Gastrocnemius medialis (tissue), 4 donors: ENCODE measurements around the gene RNF213. TPM values are rescaled to one million over a fixed set of nuclear protein-coding genes. Genes with fewer than 3 reads are reported as not detected.

Experiments used
- ATAC-seq, 2 donors: fragments of 150-250 bp; one replicate each; pipeline ENCODE4 v1.9.1; 2016
- DNase-seq, 2 donors: peaks; one replicate each; pipeline ENCODE4 v3.0.0-alpha.2; 2019
- H3K27ac ChIP-seq, 4 donors: fragments of 200-600 bp; sonication (generic); 1 replicate in 1 of 4; 2 replicates in 3 of 4; pipeline ENCODE4 v1.5.1; 2016 to 2018; ENCODE audit warnings: mild to moderate bottlenecking in 2 of 4, moderate library complexity in 1 of 4
- H3K27me3 ChIP-seq, 3 donors: fragments of 200-600 bp; sonication (generic) in 2 of 3; 1 replicate in 1 of 3; 2 replicates in 2 of 3; pipeline versions ENCODE4 v1.5.1 to v1.6.0; 2016 to 2019; ENCODE audit warnings: mild to moderate bottlenecking in 1 of 3, moderate library complexity in 1 of 3
- H3K36me3 ChIP-seq, 2 donors: fragments of 200-600 bp; sonication (generic) in 1 of 2; one replicate each; pipeline ENCODE4 v1.5.1; 2017 to 2018
- H3K4me1 ChIP-seq, 2 donors: fragments of 200-600 bp; sonication (generic) in 1 of 2; one replicate each; pipeline ENCODE4 v1.5.1; 2016 to 2017; ENCODE audit warnings: mild to moderate bottlenecking in 2 of 2
- H3K4me3 ChIP-seq, 4 donors: fragments of 200-600 bp; sonication (generic) in 3 of 4; 1 replicate in 1 of 4; 2 replicates in 3 of 4; pipeline ENCODE4 v1.5.1; 2016 to 2019; ENCODE audit warnings: mild to moderate bottlenecking in 2 of 4
- H3K9me3 ChIP-seq, 3 donors: fragments of 200-600 bp; sonication (generic) in 2 of 3; 1 replicate in 1 of 3; 2 replicates in 2 of 3; pipeline ENCODE4 v1.5.1; 2016 to 2019
- POLR2A ChIP-seq, 2 donors: fragments of 450-650 bp; IDR thresholded peaks; one replicate each; pipeline ENCODE4 v1.6.1; 2017; ENCODE audit warnings: antibody characterized with exemption in 2 of 2, mild to moderate bottlenecking in 2 of 2, moderate library complexity in 2 of 2
- in situ Hi-C, 4 donors: fragments of 200-750 bp; cut with MboI; loops; one replicate each; pipeline versions ENCODE4 v1.15.0 to v1.8.0; 2017; ENCODE audit warnings: low sequenced_read_pairs in 4 of 4
- intact Hi-C: fragments of 100-400 bp; cut with DNase I; formaldehyde crosslinking; loops from one replicate; pipeline ENCODE4 v1.15.1; 2023; ENCODE audit warnings: low total_unique reads
- total RNA-seq, 4 donors: library from RNA; depleted of rRNA; stranded (reverse); fragments of >200 nt; gene quantifications; one replicate each; pipeline versions ENCODE4 v1.1.0 to v1.2.3, GENCODE V29; 2016
- TF ChIP-seq, protein P1 (sequence below), 5 experiments: fragments of 450-650 bp in 3 of 5; fragments of 200-600 bp in 2 of 5; sonication (generic) in 2 of 5; IDR thresholded peaks in 4 of 5; conservative IDR thresholded peaks in 1 of 5; 1 replicate in 4 of 5; 2 replicates in 1 of 5; pipeline ENCODE4 v1.5.1; 2016 to 2019; ENCODE audit warnings: antibody characterized with exemption in 5 of 5, mild to moderate bottlenecking in 3 of 5, moderate library complexity in 3 of 5

The RNF213 gene
- total RNA-seq, 4 donors from 2014 or later = 24.1 to 51.8 (median 28.6) TPM

DNA sequence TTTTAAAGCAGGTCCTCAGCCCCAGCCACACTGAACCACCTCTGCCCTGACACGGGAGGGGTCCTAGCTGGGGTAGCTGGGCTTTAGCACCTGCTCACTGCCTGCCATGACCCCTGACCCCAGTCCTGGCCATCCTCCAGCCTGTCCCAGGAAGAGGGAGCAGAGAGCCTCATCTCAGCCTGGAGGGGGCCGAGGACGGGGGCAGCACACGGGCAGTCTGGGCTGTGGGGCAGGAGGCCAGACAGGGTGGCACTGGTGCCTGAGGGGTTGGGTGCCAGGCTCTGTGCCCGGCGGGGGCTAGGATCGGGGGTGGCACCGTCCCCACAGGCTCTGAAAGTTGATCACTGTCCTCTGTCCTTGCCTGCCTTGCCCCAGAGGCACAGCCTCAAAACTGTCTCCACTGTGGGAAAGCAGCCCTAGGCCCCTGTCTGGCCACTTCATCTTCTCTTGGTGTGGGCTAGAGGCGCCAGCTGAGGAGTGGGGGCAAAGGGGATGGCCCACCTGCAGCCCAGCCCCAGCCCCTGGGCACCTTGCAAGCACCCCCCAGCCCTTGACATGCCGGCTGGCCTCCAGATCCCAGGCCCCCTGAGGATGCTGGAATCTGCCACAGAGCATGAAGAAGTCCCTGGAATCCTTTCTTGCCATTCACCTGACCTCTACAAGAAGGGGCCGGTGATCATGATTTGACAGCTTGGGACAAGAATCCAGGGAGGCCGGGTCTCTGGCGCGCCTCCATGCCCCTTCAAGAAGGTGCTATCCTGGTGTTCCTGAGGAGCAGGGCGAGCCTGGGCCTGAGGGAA is 170.0 kb downstream of the RNF213 start:
- ATAC-seq = no peak
- Histone ChIP-seq H3K4me1 (peaks cover 0 to 3% of the 10 kb centered on the region in 2 donors), H3K4me3 (no peak overlapping the region), H3K9me3 (no peaks in the 10 kb centered on the region), H3K27me3 (no peaks in the 10 kb centered on the region), H3K36me3 (peaks cover 0 to 9% of the 10 kb centered on the region in 2 donors), H3K27ac (no peak overlapping the region)
- no peak for DNase-seq
- in situ Hi-C loops (no loop called here), intact Hi-C loops (no loop called here)
- TF ChIP-seq, protein P1, sequence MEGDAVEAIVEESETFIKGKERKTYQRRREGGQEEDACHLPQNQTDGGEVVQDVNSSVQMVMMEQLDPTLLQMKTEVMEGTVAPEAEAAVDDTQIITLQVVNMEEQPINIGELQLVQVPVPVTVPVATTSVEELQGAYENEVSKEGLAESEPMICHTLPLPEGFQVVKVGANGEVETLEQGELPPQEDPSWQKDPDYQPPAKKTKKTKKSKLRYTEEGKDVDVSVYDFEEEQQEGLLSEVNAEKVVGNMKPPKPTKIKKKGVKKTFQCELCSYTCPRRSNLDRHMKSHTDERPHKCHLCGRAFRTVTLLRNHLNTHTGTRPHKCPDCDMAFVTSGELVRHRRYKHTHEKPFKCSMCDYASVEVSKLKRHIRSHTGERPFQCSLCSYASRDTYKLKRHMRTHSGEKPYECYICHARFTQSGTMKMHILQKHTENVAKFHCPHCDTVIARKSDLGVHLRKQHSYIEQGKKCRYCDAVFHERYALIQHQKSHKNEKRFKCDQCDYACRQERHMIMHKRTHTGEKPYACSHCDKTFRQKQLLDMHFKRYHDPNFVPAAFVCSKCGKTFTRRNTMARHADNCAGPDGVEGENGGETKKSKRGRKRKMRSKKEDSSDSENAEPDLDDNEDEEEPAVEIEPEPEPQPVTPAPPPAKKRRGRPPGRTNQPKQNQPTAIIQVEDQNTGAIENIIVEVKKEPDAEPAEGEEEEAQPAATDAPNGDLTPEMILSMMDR (IDR thresholded peaks at IDR 0.05 in 4 of 5, conservative IDR thresholded peaks at IDR 0.05 in 1 of 5) = no peak
- TF ChIP-seq POLR2A (IDR thresholded peaks at IDR 0.05) = no peak

- intact Hi-C loops (no loop called here), in situ Hi-C loops (no loop called here)
- ATAC-seq = no peak
- peaks cover 0 to 9% of the 10 kb centered on the region in 2 donors for H3K36me3 ChIP-seq
- H3K4me3 ChIP-seq = no peak overlapping the region
- H3K4me1 ChIP-seq = peaks cover 0 to 3% of the 10 kb centered on the region in 2 donors
- H3K27ac ChIP-seq = no peak overlapping the region
- no peaks in the 10 kb centered on the region for H3K27me3 ChIP-seq
- no peak for DNase-seq
- no peaks in the 10 kb centered on the region for H3K9me3 ChIP-seq
- TF ChIP-seq, protein P1 (IDR thresholded peaks at IDR 0.05 in 4 of 5, conservative IDR thresholded peaks at IDR 0.05 in 1 of 5) = no peak
- TF ChIP-seq POLR2A (IDR thresholded peaks at IDR 0.05) = no peak
Measured at GRCh38 chr17:80431246-80432195, 170.9 kb downstream of the RNF213 start.

- ATAC-seq = no peak
- Histone ChIP-seq H3K9me3 (no peaks in the 10 kb centered on the region), H3K4me1 (no peaks in the 10 kb centered on the region), H3K4me3 (no peak overlapping the region), H3K36me3 (peaks cover 0 to 9% of the 10 kb centered on the region in 2 donors), H3K27me3 (no peaks in the 10 kb centered on the region), H3K27ac (no peak overlapping the region)
- intact Hi-C loops (no loop called here), in situ Hi-C loops (no loop called here)
- DNase-seq = no peak
- no peak for TF ChIP-seq POLR2A (IDR thresholded peaks at IDR 0.05)
- TF ChIP-seq, protein P1 (IDR thresholded peaks at IDR 0.05 in 4 of 5, conservative IDR thresholded peaks at IDR 0.05 in 1 of 5) = no peak
Measured at GRCh38 chr17:80432350-80432955, 171.8 kb downstream of the RNF213 start.

- no peaks in the 10 kb centered on the region for H3K4me1 ChIP-seq
- in situ Hi-C loops (no loop called here), intact Hi-C loops (no loop called here)
- no peaks in the 10 kb centered on the region for H3K9me3 ChIP-seq
- ATAC-seq (no peak), DNase-seq (no peak)
- TF ChIP-seq POLR2A (IDR thresholded peaks at IDR 0.05) = no peak
- TF ChIP-seq, protein P1 (IDR thresholded peaks at IDR 0.05 in 4 of 5, conservative IDR thresholded peaks at IDR 0.05 in 1 of 5) = no peak
- H3K27me3 ChIP-seq = no peaks in the 10 kb centered on the region
- H3K27ac ChIP-seq = no peak overlapping the region
- H3K4me3 ChIP-seq = no peak overlapping the region
- H3K36me3 ChIP-seq = peaks cover 0 to 9% of the 10 kb centered on the region in 2 donors
Measured at GRCh38 chr17:80432961-80433550, 172.4 kb downstream of the RNF213 start.
